Large intestine (tissue), 12 donors: ENCODE data around the gene UTP11. TPM values are rescaled to one million over a fixed set of nuclear protein-coding genes. Genes with fewer than 3 reads are reported as not detected.
"Not testable (repeated sequence)": the region's sequence is repeated elsewhere in the genome, so short reads cannot be mapped to it uniquely, and the experiment has no call there.

Experiments used
- DNase-seq, 2 donors: peaks; one replicate each; pipeline versions ENCODE4 v3.0.0 to v3.0.0-alpha.2; 2013
- H3K27ac ChIP-seq: one replicate; pipeline ENCODE4 v1.5.1; 2013; ENCODE audit warnings: low read length
- H3K27me3 ChIP-seq: 2 replicates; pipeline ENCODE4 v1.6.1; 2013; ENCODE audit warnings: low read length; ENCODE audit not compliant: control insufficient read depth, insufficient read depth
- H3K36me3 ChIP-seq: 2 replicates; pipeline ENCODE4 v1.6.1; 2013; ENCODE audit warnings: low read length; ENCODE audit not compliant: control insufficient read depth, insufficient read depth
- H3K4me1 ChIP-seq: one replicate; pipeline ENCODE4 v1.6.1; 2013; ENCODE audit warnings: low read length; ENCODE audit not compliant: control insufficient read depth, insufficient read depth
- H3K4me3 ChIP-seq: one replicate; pipeline ENCODE4 v1.5.1; 2013; ENCODE audit warnings: low read length
- H3K9me3 ChIP-seq: one replicate; pipeline ENCODE4 v1.6.1; 2013; ENCODE audit warnings: mild to moderate bottlenecking, low read depth, low read length, moderate library complexity; ENCODE audit not compliant: control insufficient read depth
- WGBS: methylation state at CpG from one replicate; pipeline ENCODE4 v1.1.5; 2013; ENCODE audit warnings: low lambda C conversion rate; ENCODE audit not compliant: insufficient coverage; 5-methylcytosine and 5-hydroxymethylcytosine counted together
- long read RNA-seq, 11 donors: transcript quantifications; one replicate each; lab custom pipeline, GENCODE V29; 2026
- polyA plus RNA-seq: library from polyadenylated mRNA; unstranded; fragments of 120-200 nt; gene quantifications from one replicate; pipeline ENCODE4 v1.2.1, GENCODE V29; 2013

Gene UTP11, protein sequence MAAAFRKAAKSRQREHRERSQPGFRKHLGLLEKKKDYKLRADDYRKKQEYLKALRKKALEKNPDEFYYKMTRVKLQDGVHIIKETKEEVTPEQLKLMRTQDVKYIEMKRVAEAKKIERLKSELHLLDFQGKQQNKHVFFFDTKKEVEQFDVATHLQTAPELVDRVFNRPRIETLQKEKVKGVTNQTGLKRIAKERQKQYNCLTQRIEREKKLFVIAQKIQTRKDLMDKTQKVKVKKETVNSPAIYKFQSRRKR
- 39.0 TPM for polyA plus RNA-seq
- long read RNA-seq, donor 1, transcript UTP11-201 (8 exons, 2,019 nt) = major isoform, 15 of 16 reads
- long read RNA-seq, donor 1, partial matches to known transcripts = 0 of 16 reads
- long read RNA-seq, donor 1, other reads (novel, unspliced or antisense) = 0 of 16 reads
- long read RNA-seq, donor 2, transcript UTP11-201 (8 exons, 2,019 nt) = major isoform, 20 of 20 reads
- long read RNA-seq, donor 2, partial matches to known transcripts = 0 of 20 reads
- long read RNA-seq, donor 2, other reads (novel, unspliced or antisense) = 0 of 20 reads
- long read RNA-seq, donor 3 = 0 reads
- long read RNA-seq, donor 4, partial matches to known transcripts = 0 of 3 reads
- long read RNA-seq, donor 4, other reads (novel, unspliced or antisense) = 0 of 3 reads
- long read RNA-seq, donor 5, transcript UTP11-201 (8 exons, 2,019 nt) = major isoform, 7 of 7 reads
- long read RNA-seq, donor 5, partial matches to known transcripts = 0 of 7 reads
- long read RNA-seq, donor 5, other reads (novel, unspliced or antisense) = 0 of 7 reads
- long read RNA-seq, donor 6, transcript UTP11-201 (8 exons, 2,019 nt) = major isoform, 9 of 10 reads
- long read RNA-seq, donor 6, partial matches to known transcripts = 0 of 10 reads
- long read RNA-seq, donor 6, other reads (novel, unspliced or antisense) = 0 of 10 reads
- long read RNA-seq, donor 7, transcript UTP11-201 (8 exons, 2,019 nt) = major isoform, 13 of 16 reads
- long read RNA-seq, donor 7, partial matches to known transcripts = 0 of 16 reads
- long read RNA-seq, donor 7, other reads (novel, unspliced or antisense) = 0 of 16 reads
- long read RNA-seq, donor 8, transcript UTP11-201 (8 exons, 2,019 nt) = major isoform, 23 of 32 reads
- long read RNA-seq, donor 8, partial matches to known transcripts = 8 of 32 reads
- long read RNA-seq, donor 8, other reads (novel, unspliced or antisense) = 0 of 32 reads
- long read RNA-seq, donor 9, transcript UTP11-201 (8 exons, 2,019 nt) = major isoform, 16 of 17 reads
- long read RNA-seq, donor 9, partial matches to known transcripts = 0 of 17 reads
- long read RNA-seq, donor 9, other reads (novel, unspliced or antisense) = 0 of 17 reads
- long read RNA-seq, donor 10, transcript UTP11-201 (8 exons, 2,019 nt) = major isoform, 19 of 26 reads
- long read RNA-seq, donor 10, partial matches to known transcripts = 5 of 26 reads
- long read RNA-seq, donor 10, other reads (novel, unspliced or antisense) = 0 of 26 reads
- long read RNA-seq, donor 11, transcript UTP11-201 (8 exons, 2,019 nt) = major isoform, 11 of 11 reads
- long read RNA-seq, donor 11, partial matches to known transcripts = 0 of 11 reads
- long read RNA-seq, donor 11, other reads (novel, unspliced or antisense) = 0 of 11 reads

DNA sequence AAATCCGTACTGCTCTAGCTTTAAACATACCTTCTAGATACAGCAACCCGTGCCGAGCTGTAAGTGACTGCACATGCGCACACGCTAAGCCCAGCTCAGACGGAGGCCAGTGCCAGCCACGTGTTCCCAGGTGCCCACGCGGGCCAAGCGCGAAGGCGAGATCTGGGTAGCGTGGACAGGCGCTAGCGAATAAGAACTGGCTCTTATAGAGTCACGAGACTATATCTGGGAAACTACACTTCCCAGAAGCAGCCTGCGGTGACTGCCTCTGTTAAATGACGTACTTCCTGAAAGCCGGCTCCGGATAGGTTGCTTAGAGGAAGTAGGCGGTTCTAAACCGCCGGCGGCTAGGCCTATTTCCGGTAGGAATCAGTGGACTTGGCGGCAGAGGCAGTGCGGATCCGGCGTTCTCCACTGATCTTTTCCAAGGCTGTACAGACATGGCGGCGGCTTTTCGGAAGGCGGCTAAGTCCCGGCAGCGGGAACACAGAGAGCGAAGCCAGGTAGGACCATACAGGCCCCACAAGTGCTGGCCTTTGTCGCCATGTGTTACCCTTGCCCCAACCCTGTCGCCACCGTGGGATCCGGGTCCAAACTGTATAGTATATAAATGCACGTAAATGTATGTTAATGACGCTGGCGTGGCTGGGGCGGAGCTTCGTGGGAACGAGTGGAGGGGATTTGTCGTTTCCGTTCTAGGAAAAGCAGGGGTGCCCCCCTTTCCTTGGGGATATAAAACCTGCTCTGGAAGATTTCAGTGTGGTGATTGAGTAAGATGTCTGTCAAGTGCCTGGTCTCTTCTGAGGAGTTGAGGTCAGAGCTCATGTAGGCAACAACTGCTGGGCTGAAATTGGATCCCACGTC, at the start of gene UTP11:
TSS of gene UTP11 (plus strand) at position 372 of the 864 bp plus-strand sequence. CDS start at position 441, 69 bp downstream.
- peaks cover 8% of the 10 kb centered on the region for H3K4me1 ChIP-seq
- WGBS = no CpG with 5 or more reads among the region's 49 CpGs
- no peaks in the 10 kb centered on the region for H3K27me3 ChIP-seq
- DNase-seq = peak; percentile 98 to 99
- H3K4me3 ChIP-seq = peak within 1 kb of the TSS; percentile 89
- peak within 1 kb of the TSS; percentile 91 for H3K27ac ChIP-seq
- H3K36me3 ChIP-seq = peaks cover 22% of the 10 kb centered on the region
- peaks cover 6% of the 10 kb centered on the region for H3K9me3 ChIP-seq

- not testable (repeated sequence) for H3K4me1 ChIP-seq
- 100% methylated on average over 1 of the region's 12 CpGs for WGBS
- peaks cover 53% of the 10 kb centered on the region for H3K36me3 ChIP-seq
These were observed 48.4 kb upstream of the UTP11 start for GRCh38 chr1:37964106-37964505.

DNA sequence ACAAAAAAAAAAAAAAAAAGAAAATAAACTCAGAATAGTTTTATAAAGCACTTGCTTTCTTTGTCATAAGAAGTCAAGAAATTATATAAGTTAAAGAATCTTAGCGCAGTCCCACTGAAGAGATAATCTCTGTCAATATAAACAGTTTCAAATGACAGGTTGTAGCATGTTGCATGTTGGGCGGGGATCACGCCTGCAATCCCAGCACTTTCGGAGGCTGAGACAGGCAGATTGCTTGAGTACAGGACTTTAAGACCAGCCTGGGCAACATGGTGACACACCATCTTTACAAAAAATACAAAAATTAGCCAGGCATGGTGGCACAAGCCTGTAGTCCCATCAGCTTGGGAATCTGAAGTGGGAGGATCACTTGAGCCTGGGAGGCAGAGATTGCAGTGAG, 47.2 kb upstream of the UTP11 start:
- Histone ChIP-seq H3K36me3 (peaks cover 51% of the 10 kb centered on the region), H3K4me3 (no peak overlapping the region), H3K27ac (no peak overlapping the region), H3K27me3 (no peaks in the 10 kb centered on the region), H3K4me1 (no peaks in the 10 kb centered on the region), H3K9me3 (no peaks in the 10 kb centered on the region)
- WGBS = no CpG with 5 or more reads among the region's 4 CpGs
- no peak for DNase-seq

More at GRCh38 chr1:37964106-37964505, 48.4 kb upstream of the UTP11 start:
- not testable (repeated sequence) for H3K27ac ChIP-seq, H3K27me3 ChIP-seq, H3K9me3 ChIP-seq, DNase-seq, H3K4me3 ChIP-seq

GRCh38 chr1:37973684-37974083, 38.9 kb upstream of the UTP11 start:
- H3K27me3 ChIP-seq, DNase-seq, H3K27ac ChIP-seq, H3K4me3 ChIP-seq, H3K4me1 ChIP-seq, H3K9me3 ChIP-seq: not testable (repeated sequence)
- no CpG with 5 or more reads among the region's 5 CpGs for WGBS
- H3K36me3 ChIP-seq = peaks cover 43% of the 10 kb centered on the region

- no peak overlapping the region for H3K27ac ChIP-seq
- H3K4me3 ChIP-seq = no peak overlapping the region
- 33% methylated on average over 1 of the region's 5 CpGs for WGBS
- DNase-seq = peak in 1 of 2 donors; percentile 57
- no peaks in the 10 kb centered on the region for H3K27me3 ChIP-seq
- no peaks in the 10 kb centered on the region for H3K4me1 ChIP-seq
- no peaks in the 10 kb centered on the region for H3K9me3 ChIP-seq
- peaks cover 43% of the 10 kb centered on the region for H3K36me3 ChIP-seq
These were observed 38.0 kb upstream of the UTP11 start for GRCh38 chr1:37974567-37974966.

GRCh38 chr1:37975083-37975482, 37.5 kb upstream of the UTP11 start:
- not testable (repeated sequence) for H3K9me3 ChIP-seq, H3K4me1 ChIP-seq, H3K27ac ChIP-seq, H3K27me3 ChIP-seq, H3K4me3 ChIP-seq
- H3K36me3 ChIP-seq = peaks cover 42% of the 10 kb centered on the region
- WGBS = no CpG with 5 or more reads among the region's 6 CpGs
- peak in 1 of 2 donors; percentile 32 for DNase-seq

DNA sequence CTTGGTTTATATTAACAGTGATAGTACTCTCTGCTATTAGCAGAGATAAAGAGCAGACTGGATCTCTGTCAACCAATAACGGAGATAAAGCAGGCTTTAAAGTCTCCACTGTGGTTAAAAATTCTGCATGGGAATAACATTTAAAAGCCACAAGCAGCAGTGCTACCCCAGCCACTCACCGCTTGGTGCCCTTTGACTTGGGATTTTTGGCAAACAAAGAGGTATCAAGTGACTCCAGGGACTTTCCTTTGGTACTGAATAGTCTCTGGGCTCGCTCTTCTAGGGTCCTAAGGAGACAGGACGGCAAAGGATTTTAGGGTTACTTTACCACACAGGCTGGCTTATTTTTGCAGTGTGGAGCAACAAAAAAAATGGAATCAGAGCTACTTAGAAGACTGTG, 34.0 kb upstream of the UTP11 start:
- no peaks in the 10 kb centered on the region for H3K9me3 ChIP-seq
- no peaks in the 10 kb centered on the region for H3K27me3 ChIP-seq
- H3K4me3 ChIP-seq = no peak overlapping the region
- peaks cover 68% of the 10 kb centered on the region for H3K36me3 ChIP-seq
- no peaks in the 10 kb centered on the region for H3K4me1 ChIP-seq
- no CpG with 5 or more reads among the region's 4 CpGs for WGBS
- no peak overlapping the region for H3K27ac ChIP-seq
- no peak for DNase-seq

DNA sequence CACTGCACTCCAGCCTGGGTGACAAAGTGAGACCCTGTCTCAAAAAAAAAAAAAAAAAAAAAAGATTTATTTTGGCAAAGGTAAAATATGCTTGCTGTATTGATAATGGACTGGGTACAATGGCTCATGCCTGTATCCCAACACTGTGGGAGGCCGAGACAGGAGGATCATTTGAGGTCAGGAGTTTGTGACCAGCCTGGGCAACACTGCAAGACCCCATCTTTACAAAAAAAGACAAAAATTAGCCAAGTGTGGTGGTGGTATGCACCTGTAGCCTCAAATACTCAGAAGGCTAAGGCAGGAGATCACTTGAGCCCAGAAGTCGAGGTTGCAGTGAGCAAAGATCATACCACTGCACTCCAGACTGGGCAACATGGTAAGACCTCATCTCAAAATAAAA, 29.0 kb upstream of the UTP11 start:
- Histone ChIP-seq H3K27ac (no peak overlapping the region), H3K9me3 (no peaks in the 10 kb centered on the region), H3K27me3 (no peaks in the 10 kb centered on the region), H3K4me3 (no peak overlapping the region), H3K4me1 (no peaks in the 10 kb centered on the region), H3K36me3 (peaks cover 74% of the 10 kb centered on the region)
- no CpG with 5 or more reads among the region's 2 CpGs for WGBS
- no peak for DNase-seq

DNA sequence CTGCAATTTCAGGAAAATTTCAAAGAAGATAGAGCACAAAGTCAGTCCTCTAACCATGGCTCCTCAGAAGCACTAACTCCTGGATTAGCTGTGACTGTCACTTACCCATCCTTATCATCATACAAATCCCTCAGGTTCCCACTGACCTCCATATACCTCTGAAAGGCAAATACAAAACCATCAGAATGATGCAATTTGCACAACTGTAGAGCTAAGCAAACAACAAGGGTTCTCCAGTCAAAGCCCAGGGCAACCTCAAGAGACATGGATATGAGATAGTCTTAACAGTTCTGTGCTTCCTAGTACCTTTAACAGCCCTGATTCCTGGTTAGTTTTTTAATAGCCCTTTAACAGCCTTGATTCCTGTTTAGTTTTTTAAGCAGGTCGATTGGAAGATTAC, 24.9 kb upstream of the UTP11 start:
- no CpG with 5 or more reads among the region's 1 CpG for WGBS
- Histone ChIP-seq H3K4me3 (no peak overlapping the region), H3K36me3 (peaks cover 35% of the 10 kb centered on the region), H3K27ac (no peak overlapping the region), H3K27me3 (no peaks in the 10 kb centered on the region), H3K9me3 (no peaks in the 10 kb centered on the region), H3K4me1 (peaks cover 2% of the 10 kb centered on the region)
- no peak for DNase-seq
